NCI-H345 treated with DMSO at 0.1 percent for 48 hours (cell line): ENCODE data around the gene IMPG2.
"Not testable (repeated sequence)": the region's sequence is repeated elsewhere in the genome, so short reads cannot be mapped to it uniquely, and the experiment has no call there.

Experiments
- DNase-seq: peaks from one replicate; lab custom pipeline; 2025; ENCODE audit not compliant: unreplicated experiment; lab: John Stamatoyannopoulos, UW

IMPG2 gene

GRCh38 chr3:101320475-101320874 lies at the start of gene IMPG2:
Gene IMPG2, minus strand, starts transcription at chr3:101320575. Its CDS starts 203 bp downstream, at chr3:101320372.
- no peak for DNase-seq

- no peak for DNase-seq
These were observed 42.0 kb upstream of the IMPG2 start for GRCh38 chr3:101362406-101362805.

GRCh38 chr3:101351829-101352228 lies 31.5 kb upstream of the IMPG2 start:
- no peak for DNase-seq

- no peak for DNase-seq
These were observed 20.2 kb upstream of the IMPG2 start for GRCh38 chr3:101340591-101340990.

GRCh38 chr3:101333883-101334282 lies 13.5 kb upstream of the IMPG2 start:
- DNase-seq: no peak

GRCh38 chr3:101329016-101329673 lies 8.8 kb upstream of the IMPG2 start:
- no peak for DNase-seq

- DNase-seq: no peak
These were observed 5.2 kb upstream of the IMPG2 start for GRCh38 chr3:101325393-101326134.

GRCh38 chr3:101319531-101319930 lies 844 bp downstream of the IMPG2 start:
- DNase-seq: no peak

- DNase-seq: no peak
These were observed 7.8 kb downstream of the IMPG2 start for GRCh38 chr3:101312545-101312944.

GRCh38 chr3:101311676-101312075 lies 8.7 kb downstream of the IMPG2 start:
- no peak for DNase-seq

GRCh38 chr3:101310978-101311375 lies 9.4 kb downstream of the IMPG2 start:
- DNase-seq: no peak

- not testable (repeated sequence) for DNase-seq
These were observed 12.1 kb downstream of the IMPG2 start for GRCh38 chr3:101308147-101308772.

GRCh38 chr3:101303836-101304235 lies 16.5 kb downstream of the IMPG2 start:
- no peak for DNase-seq

GRCh38 chr3:101303089-101303731 lies 17.2 kb downstream of the IMPG2 start:
- no peak for DNase-seq

GRCh38 chr3:101300073-101300472 lies 20.3 kb downstream of the IMPG2 start:
- no peak for DNase-seq

GRCh38 chr3:101292027-101292426 lies 28.3 kb downstream of the IMPG2 start:
- no peak for DNase-seq

GRCh38 chr3:101288294-101288693 lies 32.1 kb downstream of the IMPG2 start:
- DNase-seq: no peak

- DNase-seq: no peak
These were observed 35.6 kb downstream of the IMPG2 start for GRCh38 chr3:101284757-101285156.

GRCh38 chr3:101281521-101282030 lies 38.8 kb downstream of the IMPG2 start:
- DNase-seq: no peak

GRCh38 chr3:101279765-101280385 lies 40.5 kb downstream of the IMPG2 start:
- DNase-seq: no peak

GRCh38 chr3:101279162-101279561 lies 41.2 kb downstream of the IMPG2 start:
- DNase-seq: no peak
